Suprapubic skin (tissue), 4 donors: Measurements from ENCODE around the gene SGPP1. TPM values are rescaled to one million over a fixed set of nuclear protein-coding genes. Genes with fewer than 3 reads are reported as not detected.
A peak's percentile ranks its signal among the peaks of the same experiment; 100 is the strongest.

ENCODE experiments used
- DNase-seq, 2 donors: peaks; one replicate each; pipeline ENCODE4 v3.0.0-alpha.2; 2019; ENCODE audit warnings: low spot score in 2 of 2
- H3K27ac ChIP-seq: fragments of 200-600 bp; sonication (generic); one replicate; pipeline ENCODE4 v1.5.1; 2019
- H3K27me3 ChIP-seq: fragments of 200-600 bp; sonication (generic); one replicate; pipeline ENCODE4 v1.5.1; 2019
- H3K36me3 ChIP-seq: fragments of 200-600 bp; sonication (generic); one replicate; pipeline ENCODE4 v1.5.1; 2019
- H3K4me1 ChIP-seq: fragments of 200-600 bp; sonication (generic); one replicate; pipeline ENCODE4 v1.5.1; 2019
- H3K4me3 ChIP-seq: fragments of 200-600 bp; sonication (generic); one replicate; pipeline ENCODE4 v1.5.1; 2019; ENCODE audit warnings: mild to moderate bottlenecking
- H3K9me3 ChIP-seq: fragments of 200-600 bp; sonication (generic); one replicate; pipeline ENCODE4 v1.5.1; 2019
- EP300 ChIP-seq: sonication (generic); formaldehyde crosslinking; IDR thresholded peaks from one replicate; pipeline ENCODE4 v1.6.1; 2017; ENCODE audit warnings: antibody characterized with exemption
- POLR2A ChIP-seq, 2 donors: fragments of 450-650 bp; IDR thresholded peaks; one replicate each; pipeline ENCODE4 v1.6.1; 2017; ENCODE audit warnings: antibody characterized with exemption in 2 of 2, mild to moderate bottlenecking in 2 of 2, moderate library complexity in 2 of 2
- POLR2AphosphoS5 ChIP-seq, 3 donors: sonication (generic); formaldehyde crosslinking; IDR thresholded peaks; one replicate each; pipeline ENCODE4 v1.6.1; 2017; ENCODE audit warnings: antibody characterized with exemption in 3 of 3
- WGBS: methylation state at CpG from one replicate; pipeline ENCODE4 v1.1.5; 2018; 5-methylcytosine and 5-hydroxymethylcytosine counted together
- total RNA-seq, 4 donors: library from RNA; depleted of rRNA; stranded (reverse); fragments of >200 nt; gene quantifications; one replicate each; pipeline ENCODE4 v1.1.0, GENCODE V29; 2016
- TF ChIP-seq, protein P1 (sequence below), 2 donors: fragments of 200-600 bp in 1 of 2; fragments of 450-650 bp in 1 of 2; sonication (generic) in 1 of 2; IDR thresholded peaks; one replicate each; pipeline ENCODE4 v1.5.1; 2016 to 2019; ENCODE audit warnings: antibody characterized with exemption in 2 of 2, mild to moderate bottlenecking in 1 of 2, moderate library complexity in 1 of 2

The SGPP1 gene
- total RNA-seq, 4 donors from 2014 or later = 5.4 to 10.9 (median 8.0) TPM

DNA sequence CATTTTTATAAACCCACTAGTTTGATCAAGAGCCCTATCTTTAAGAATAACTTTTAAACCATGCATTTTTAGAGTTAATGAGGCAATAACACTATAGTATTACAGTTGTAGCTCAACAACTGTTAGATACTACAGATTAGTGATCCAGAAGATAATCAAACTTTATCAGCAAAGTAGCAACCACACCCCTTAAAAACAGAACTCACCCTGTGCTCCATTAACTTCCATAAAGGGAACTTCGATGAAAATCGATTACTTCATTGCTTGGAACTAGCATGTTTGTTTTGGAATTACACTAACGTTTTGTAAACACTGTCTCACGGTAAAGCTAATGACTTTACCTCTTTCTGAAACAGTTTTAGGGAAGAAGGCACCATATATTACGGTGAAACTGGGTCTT is 1.4 kb downstream of the SGPP1 start:
- no peaks in the 10 kb centered on the region for H3K9me3 ChIP-seq
- no peak for DNase-seq
- H3K4me3 ChIP-seq = peak overlapping the region; percentile 98
- no peak for TF ChIP-seq POLR2A (IDR thresholded peaks at IDR 0.05)
- TF ChIP-seq POLR2AphosphoS5 (IDR thresholded peaks at IDR 0.05) = no peak
- TF ChIP-seq, protein P1, sequence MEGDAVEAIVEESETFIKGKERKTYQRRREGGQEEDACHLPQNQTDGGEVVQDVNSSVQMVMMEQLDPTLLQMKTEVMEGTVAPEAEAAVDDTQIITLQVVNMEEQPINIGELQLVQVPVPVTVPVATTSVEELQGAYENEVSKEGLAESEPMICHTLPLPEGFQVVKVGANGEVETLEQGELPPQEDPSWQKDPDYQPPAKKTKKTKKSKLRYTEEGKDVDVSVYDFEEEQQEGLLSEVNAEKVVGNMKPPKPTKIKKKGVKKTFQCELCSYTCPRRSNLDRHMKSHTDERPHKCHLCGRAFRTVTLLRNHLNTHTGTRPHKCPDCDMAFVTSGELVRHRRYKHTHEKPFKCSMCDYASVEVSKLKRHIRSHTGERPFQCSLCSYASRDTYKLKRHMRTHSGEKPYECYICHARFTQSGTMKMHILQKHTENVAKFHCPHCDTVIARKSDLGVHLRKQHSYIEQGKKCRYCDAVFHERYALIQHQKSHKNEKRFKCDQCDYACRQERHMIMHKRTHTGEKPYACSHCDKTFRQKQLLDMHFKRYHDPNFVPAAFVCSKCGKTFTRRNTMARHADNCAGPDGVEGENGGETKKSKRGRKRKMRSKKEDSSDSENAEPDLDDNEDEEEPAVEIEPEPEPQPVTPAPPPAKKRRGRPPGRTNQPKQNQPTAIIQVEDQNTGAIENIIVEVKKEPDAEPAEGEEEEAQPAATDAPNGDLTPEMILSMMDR (IDR thresholded peaks at IDR 0.05) = no peak
- TF ChIP-seq EP300 = no peak
- H3K27ac ChIP-seq = peak overlapping the region; percentile 92
- WGBS = 4% methylated on average over 5 of the region's 5 CpGs
- peaks cover 28% of the 10 kb centered on the region for H3K4me1 ChIP-seq
- H3K36me3 ChIP-seq = no peaks in the 10 kb centered on the region
- no peaks in the 10 kb centered on the region for H3K27me3 ChIP-seq

DNA sequence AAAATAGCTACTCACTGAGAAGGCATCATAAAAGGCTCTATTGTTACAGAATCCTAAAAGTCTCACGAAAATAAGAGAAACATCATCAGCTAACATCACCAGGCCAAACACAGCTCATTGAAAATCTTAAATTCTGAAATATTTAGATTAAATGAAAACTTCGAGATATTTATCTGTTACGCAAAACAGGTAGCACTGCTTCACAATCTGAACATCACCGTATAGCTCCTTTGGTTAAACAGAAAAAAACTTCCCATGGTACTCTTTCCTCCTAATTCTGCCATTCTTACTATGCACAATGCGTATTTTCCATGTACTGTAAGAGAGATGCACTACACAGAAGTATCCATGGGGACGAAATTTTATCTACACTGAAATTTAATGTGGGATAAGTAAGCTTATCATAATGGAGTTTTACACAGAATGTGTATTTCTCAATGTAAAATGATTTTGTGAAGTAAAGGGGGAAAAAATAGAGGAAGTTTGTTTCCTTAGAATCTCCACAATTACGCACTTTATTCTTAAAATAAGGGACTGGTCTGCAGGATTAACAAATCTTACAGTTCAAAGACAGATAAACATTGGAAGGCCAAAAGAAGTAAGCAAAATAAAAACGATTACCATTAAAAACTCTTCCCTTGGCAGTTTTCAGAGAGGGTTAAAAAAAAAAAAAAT is 1.9 kb downstream of the SGPP1 start:
- Histone ChIP-seq H3K9me3 (no peaks in the 10 kb centered on the region), H3K4me1 (peaks cover 28% of the 10 kb centered on the region), H3K4me3 (peak overlapping the region; percentile 98), H3K27me3 (no peaks in the 10 kb centered on the region), H3K36me3 (peaks cover 3% of the 10 kb centered on the region), H3K27ac (no peak overlapping the region)
- TF ChIP-seq POLR2A (IDR thresholded peaks at IDR 0.05) (no peak), EP300 (no peak), POLR2AphosphoS5 (IDR thresholded peaks at IDR 0.05) (no peak)
- TF ChIP-seq, protein P1 (IDR thresholded peaks at IDR 0.05) = no peak
- WGBS = 71% methylated on average over 8 of the region's 8 CpGs
- no peak for DNase-seq

DNA sequence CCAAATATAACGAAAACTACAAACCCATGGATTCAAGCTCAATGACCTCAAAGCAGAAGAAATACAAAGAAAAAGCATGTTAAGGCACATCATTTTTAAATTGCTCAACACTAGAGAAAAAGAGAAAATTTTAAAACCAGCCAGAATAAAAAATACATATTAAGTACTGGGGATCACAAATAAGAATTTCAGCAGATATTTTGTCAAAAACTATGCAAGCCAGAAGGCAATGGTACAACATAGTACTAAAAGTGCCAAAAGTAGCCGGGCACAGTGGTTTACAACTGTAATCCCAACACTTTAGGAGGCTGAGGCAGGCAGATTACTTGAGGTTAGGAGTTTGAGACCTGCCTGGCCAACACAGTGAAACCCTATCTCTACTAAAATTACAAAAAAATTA is 10.2 kb downstream of the SGPP1 start:
- Histone ChIP-seq H3K4me3 (no peak overlapping the region), H3K9me3 (no peaks in the 10 kb centered on the region), H3K27ac (no peak overlapping the region), H3K27me3 (no peaks in the 10 kb centered on the region), H3K4me1 (no peaks in the 10 kb centered on the region), H3K36me3 (peaks cover 4% of the 10 kb centered on the region)
- WGBS = 82% methylated on average over 2 of the region's 2 CpGs
- DNase-seq = no peak
- TF ChIP-seq, protein P1 (IDR thresholded peaks at IDR 0.05) = no peak
- TF ChIP-seq POLR2A (IDR thresholded peaks at IDR 0.05) (no peak), POLR2AphosphoS5 (IDR thresholded peaks at IDR 0.05) (no peak), EP300 (no peak)

DNA sequence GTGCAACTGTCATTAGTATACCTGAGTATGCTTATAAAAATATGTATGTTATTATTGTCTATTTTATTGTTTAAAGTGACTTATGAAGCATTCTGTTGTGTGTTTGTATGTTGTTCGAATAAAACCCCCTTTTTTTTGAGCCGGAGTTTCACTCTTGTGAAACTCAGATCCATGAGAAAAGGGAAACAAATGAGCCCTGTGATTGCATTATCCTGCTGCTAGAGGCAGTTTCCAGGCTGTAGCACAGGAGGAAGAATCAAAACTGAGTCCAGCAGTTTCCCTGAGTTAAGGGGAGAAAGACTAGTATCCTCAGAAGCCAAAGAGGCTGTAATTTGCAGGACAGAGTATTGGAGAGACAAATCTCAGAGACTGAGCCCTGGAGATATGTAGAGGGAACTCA is 12.5 kb downstream of the SGPP1 start:
- WGBS = 95% methylated on average over 2 of the region's 2 CpGs
- Histone ChIP-seq H3K36me3 (no peaks in the 10 kb centered on the region), H3K4me3 (no peak overlapping the region), H3K27me3 (no peaks in the 10 kb centered on the region), H3K4me1 (no peaks in the 10 kb centered on the region), H3K27ac (no peak overlapping the region), H3K9me3 (no peaks in the 10 kb centered on the region)
- no peak for DNase-seq
- TF ChIP-seq EP300 = no peak
- TF ChIP-seq POLR2AphosphoS5 (IDR thresholded peaks at IDR 0.05) = no peak
- TF ChIP-seq, protein P1 (IDR thresholded peaks at IDR 0.05) = no peak
- no peak for TF ChIP-seq POLR2A (IDR thresholded peaks at IDR 0.05)

DNA sequence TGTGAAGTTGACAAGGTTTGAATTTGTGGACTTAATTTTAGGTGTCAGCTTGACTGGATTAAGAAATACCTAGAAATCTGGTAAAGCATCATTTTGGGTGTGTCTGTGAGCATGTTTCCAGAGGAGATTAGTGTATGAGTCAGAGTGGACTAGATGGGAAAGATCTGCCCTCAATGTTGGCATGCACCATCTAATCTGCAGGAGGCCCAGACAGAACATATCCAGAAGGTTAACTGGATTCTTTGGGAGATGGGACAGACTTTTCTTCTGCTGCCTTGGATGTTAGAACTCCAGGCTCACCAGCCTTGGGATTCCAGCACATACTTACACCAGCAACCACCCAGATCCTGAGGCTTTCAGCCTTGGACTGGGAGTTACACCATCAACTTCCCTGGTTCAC is 14.1 kb downstream of the SGPP1 start:
- Histone ChIP-seq H3K27ac (no peak overlapping the region), H3K9me3 (no peaks in the 10 kb centered on the region), H3K27me3 (no peaks in the 10 kb centered on the region), H3K4me1 (no peaks in the 10 kb centered on the region), H3K36me3 (no peaks in the 10 kb centered on the region), H3K4me3 (no peak overlapping the region)
- no peak for DNase-seq
- no peak for TF ChIP-seq POLR2A (IDR thresholded peaks at IDR 0.05)

DNA sequence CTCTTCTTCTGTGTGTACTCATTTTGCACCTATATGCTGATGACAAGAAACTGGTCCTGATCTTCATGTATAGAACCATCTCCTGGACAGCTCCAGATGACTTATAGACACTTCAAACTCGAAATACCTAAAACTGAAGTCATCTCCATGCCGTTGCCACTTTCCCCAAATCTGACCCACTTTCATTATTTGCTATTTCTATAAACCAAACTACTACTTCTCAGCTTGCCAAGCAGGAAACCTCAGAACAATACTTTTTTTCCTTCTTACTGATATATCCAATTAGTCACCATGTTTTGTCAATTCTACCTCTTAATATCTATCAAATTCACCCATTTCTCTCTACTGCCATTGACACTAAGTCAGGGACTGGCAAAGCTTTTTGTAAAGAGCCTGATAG is 14.8 kb downstream of the SGPP1 start:
- DNase-seq = no peak
- Histone ChIP-seq H3K36me3 (no peaks in the 10 kb centered on the region), H3K27ac (no peak overlapping the region), H3K9me3 (no peaks in the 10 kb centered on the region), H3K4me1 (no peaks in the 10 kb centered on the region), H3K4me3 (no peak overlapping the region), H3K27me3 (no peaks in the 10 kb centered on the region)
- TF ChIP-seq EP300 = no peak
- no peak for TF ChIP-seq POLR2A (IDR thresholded peaks at IDR 0.05)
- TF ChIP-seq, protein P1 (IDR thresholded peaks at IDR 0.05) = no peak
- TF ChIP-seq POLR2AphosphoS5 (IDR thresholded peaks at IDR 0.05) = no peak
- 71% methylated on average over 2 of the region's 2 CpGs for WGBS
